KG1 (cell line): ENCODE measurements around the gene CCDC15.
"Not testable (repeated sequence)": the region's sequence is repeated elsewhere in the genome, so short reads cannot be mapped to it uniquely, and the experiment has no call there.

Source experiments
- DNase-seq: peaks from one replicate; lab custom pipeline; 2025; lab: John Stamatoyannopoulos, UW

The CCDC15 gene

GRCh38 chr11:124941703-124942102 is 12.3 kb upstream of the CCDC15 start:
- no peak for DNase-seq

GRCh38 chr11:124942466-124943253 is 11.3 kb upstream of the CCDC15 start:
- no peak for DNase-seq

- no peak for DNase-seq
These were observed 10.8 kb upstream of the CCDC15 start for GRCh38 chr11:124943254-124943616.

DNA sequence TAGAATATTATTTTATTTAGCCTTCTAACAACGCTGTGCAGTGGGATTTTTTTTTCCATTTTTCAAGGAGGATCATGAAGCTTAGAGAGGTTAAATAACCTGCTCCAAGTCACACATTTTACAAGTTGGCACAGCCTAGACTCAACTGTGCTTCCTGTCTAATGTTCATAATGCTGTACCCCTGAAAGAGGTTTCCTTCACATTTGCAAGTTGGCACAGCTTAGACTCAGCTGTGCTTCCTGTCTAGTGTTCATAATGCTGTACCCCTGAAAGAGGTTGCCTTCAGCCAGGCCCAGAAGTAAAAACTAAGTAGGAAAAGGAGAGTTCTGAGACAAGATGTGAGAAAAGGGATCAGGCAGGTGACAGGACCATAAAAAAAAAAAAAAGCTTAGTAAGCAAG is 10.3 kb upstream of the CCDC15 start:
- no peak for DNase-seq

DNA sequence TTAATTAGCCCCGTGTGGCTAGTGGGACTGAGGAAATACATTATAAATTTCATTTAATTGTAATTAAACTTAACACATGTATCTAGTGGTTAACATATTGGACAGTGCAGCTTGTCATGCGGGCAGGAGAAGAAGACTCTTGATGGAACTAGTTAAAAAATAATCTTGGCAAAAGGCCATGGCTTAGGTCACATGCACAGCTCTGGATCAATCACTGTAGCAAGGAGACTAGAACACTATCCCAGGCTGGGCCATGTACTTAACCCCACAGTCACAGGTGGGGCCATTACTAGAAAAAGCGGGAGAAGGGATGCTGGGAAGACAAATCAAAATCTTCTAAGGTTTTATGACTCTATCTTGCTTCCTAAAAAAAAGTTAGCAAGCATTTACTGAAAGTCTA is 9.4 kb upstream of the CCDC15 start:
- no peak for DNase-seq

- DNase-seq, result no peak
These were observed 8.2 kb upstream of the CCDC15 start for GRCh38 chr11:124945826-124946225.

GRCh38 chr11:124946735-124947141 is 7.3 kb upstream of the CCDC15 start:
- DNase-seq, result no peak

DNA sequence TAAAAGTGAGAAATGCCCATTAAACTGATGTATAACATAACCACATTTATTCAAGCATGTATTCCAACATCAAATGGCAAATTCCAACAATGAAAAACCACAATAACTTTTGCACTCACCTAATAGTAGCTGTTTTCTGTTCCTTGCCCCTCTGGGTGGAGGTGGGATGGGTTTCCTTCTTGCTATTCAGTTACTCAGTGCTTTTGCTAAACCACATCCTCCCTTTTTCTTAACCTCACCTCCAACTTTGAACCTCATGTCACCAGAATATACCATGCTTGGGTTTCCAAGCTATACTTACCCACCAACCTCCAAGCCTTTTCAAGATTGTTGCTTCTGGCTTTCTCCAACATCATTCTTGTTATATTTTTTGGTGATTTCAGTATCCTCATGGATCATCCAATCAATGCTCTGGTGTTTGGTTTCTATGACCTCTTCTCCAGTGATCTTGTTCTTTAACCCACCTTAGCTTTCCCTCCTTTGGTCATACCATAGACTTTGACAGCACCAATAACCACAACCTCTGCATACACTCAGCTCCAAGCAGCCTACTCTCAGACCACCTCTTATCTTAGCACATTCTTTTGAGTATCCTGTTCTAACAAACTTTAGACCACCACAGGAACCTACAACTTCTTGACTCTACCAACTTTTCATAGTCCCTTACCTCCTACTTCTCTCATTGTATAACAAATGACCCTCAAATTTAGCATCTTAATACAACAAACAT is 3.2 kb upstream of the CCDC15 start:
- DNase-seq, result no peak

GRCh38 chr11:124951341-124951740 is 2.7 kb upstream of the CCDC15 start:
- no peak for DNase-seq

DNA sequence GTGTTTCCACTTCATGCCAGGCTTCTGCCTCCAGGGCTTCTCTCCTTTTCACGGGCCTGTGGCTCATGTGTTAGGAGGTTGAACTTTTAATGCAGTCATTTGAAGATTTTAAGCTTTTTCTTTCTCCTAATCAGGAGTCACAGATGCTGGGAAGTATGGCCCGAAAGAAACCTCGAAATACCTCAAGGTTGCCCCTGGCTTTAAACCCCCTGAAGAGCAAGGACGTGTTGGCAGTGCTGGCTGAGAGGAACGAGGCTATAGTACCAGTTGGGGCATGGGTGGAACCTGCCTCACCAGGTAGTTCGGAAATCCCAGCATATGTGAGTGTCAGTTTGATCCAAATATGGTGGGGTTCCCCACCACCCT is 571 bp downstream of the CCDC15 start:
- DNase-seq, result no peak

GRCh38 chr11:124955035-124955434 is 1.0 kb downstream of the CCDC15 start:
- DNase-seq, result no peak

GRCh38 chr11:124961972-124962609 is 8.1 kb downstream of the CCDC15 start:
- peak; percentile 72 for DNase-seq

DNA sequence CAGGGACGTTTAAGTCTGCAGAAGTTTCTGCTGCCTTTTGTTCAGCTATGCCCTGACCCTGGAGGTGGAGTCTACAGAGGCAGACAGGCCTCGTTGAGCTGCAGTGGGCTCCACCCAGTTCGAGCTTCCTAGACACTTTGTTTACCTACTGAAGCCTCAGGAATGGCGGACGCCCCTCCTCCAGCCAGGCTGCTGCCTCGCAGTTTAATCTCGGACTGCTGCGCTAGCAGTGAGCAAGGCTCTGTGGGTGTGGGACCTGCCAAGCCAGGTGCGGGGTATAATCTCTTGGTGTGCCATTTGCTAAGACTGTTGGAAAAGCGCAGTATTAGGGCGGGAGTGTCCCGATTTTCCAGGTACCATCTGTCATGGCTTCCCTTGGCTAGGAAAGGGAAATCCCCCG is 14.2 kb downstream of the CCDC15 start:
- DNase-seq, result not testable (repeated sequence)

- no peak for DNase-seq
These were observed 16.9 kb downstream of the CCDC15 start for GRCh38 chr11:124970925-124971324.

GRCh38 chr11:124971810-124972209 is 17.8 kb downstream of the CCDC15 start:
- no peak for DNase-seq

DNA sequence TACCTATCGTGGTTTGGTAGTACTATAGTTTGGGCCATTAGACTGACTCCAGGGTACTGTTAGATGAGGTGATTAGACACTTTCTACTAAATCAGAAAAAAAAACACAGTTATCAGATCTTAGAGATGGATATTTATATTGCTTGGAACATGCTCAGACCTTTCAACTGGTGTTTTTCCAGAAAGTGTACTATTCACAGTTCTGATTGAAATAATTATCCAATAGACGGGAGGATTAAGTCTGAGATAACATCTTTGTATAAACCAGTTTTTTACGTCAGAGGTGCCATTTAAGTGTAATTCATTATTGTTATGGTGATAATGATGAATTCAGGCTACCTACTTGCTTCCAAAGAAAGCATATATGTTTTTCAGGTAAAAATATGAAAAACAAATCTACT is 22.5 kb downstream of the CCDC15 start:
- DNase-seq, result no peak

GRCh38 chr11:124977006-124977405 is 23.0 kb downstream of the CCDC15 start:
- DNase-seq, result no peak

DNA sequence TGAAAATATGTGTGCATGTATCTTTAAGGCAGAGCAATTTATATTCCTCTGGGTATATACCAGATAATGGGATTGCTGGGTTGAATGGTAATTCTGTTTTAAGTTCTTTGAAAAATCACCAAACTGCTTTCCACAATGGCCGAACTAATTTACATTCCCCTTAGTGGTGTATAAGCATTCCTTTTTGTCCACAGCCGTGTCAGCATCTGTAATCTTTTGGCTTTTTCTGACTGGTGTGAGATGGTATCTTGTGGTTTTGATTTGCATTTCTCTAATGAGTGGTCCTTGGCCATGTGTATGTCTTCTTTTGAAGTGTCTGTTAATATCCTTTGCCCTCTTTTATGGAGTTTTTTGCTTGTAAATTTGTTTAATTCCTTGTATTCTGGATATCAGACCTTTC is 24.3 kb downstream of the CCDC15 start:
- no peak for DNase-seq

DNA sequence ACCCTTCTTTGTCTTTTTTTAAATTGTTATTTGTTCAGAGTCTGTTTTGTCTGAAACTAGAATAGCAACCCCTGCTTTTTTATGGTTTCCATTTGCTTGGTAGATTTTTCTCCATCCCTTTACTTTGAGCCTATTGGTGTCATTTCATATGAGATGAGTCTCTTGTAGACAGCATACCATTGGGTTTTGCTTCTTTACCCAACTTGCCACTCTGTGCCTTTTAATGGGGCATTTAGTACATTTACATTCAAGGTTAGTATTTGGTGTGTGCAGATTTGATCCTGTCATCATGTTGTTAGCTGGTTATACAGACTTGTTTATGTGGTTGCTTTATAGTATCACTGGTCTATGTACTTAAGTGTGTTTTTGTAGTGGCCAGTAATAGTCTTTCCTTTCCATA is 28.0 kb downstream of the CCDC15 start:
- no peak for DNase-seq

GRCh38 chr11:124983674-124984511 is 29.9 kb downstream of the CCDC15 start:
- DNase-seq, result no peak

DNA sequence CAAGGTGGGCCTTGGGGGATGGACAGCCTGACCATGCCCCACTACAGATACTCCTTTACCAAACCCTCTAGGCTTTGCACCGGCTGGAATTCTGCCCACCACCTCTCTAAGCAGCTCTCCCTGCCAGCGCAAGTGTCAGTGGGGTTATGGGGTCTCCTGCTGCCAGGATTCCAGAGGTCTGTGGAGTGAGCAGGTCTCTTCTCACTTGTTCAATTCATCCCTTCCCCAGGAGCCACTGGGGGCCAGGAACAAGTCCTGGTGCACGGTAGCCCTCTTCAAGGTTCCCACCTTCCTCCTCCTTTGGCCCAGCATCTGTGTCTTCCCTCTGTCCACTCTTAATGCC is 30.5 kb downstream of the CCDC15 start:
- no peak for DNase-seq

DNA sequence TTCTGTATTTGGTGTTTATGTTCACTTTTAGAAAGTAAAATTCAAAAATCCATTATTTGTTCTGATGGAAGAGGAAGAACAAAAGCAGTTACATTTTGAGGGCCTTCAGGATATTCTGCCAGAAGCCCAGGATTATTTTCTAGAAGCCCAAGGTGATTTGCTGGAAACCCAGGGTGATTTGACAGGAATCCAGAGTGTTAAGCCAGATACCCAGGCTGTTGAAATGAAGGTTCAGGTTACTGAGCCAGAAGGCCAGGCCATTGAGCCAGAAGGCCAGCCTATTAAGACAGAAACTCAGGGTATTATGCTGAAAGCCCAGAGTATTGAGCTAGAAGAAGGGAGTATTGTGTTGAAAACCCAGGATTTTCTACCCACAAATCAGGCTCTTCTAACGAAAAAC is 33.1 kb downstream of the CCDC15 start:
- DNase-seq, result no peak
